Measurements from ENCODE around the gene MEN1. TPM values are rescaled to one million over a fixed set of nuclear protein-coding genes. Genes with fewer than 3 reads are reported as not detected.

Gene MEN1
- total RNA-seq, 1 donor from 2014 or later, result 13.7 TPM

DNA sequence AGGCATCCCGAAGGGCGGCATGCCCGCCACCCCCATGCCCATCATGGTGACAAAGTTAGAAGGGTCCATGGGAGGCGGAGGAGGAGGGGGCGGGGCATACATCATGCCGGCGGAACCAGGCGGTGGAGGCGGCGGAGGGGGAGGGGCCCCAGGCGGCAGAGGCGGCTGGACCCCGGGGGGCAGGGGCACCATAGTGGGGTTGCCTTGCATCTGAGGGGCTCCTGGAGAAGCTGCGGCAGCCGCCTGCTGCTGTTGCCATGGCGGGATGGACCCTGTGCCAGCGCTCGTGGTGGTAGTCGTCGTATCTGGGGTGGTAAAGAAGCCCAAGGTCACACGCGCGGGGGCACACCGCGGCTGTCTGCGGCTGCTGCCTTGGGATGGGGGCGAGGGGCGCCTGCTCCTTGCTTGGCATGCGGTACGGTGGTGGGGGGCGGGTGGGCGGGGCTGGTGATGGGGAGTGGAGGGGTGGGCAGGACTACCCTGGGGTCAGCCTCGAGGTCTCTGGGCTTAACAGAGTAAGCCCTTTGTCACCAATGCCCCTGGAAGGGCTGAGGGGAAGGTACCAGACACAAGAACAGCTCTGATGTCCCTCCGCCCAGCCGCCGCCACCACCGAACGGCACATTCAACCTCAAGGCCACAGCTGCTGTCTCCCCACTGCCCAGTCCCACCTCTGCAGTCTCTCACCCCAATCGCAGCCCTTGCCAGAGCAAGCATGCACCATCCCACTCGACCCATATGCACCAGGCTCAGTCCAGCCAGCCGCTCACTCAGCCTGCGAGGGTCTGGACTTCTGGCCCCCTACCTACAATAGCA, 44.3 kb downstream of the MEN1 start:
- no peak for DNase-seq (ENCODE audit: low read depth)

DNA sequence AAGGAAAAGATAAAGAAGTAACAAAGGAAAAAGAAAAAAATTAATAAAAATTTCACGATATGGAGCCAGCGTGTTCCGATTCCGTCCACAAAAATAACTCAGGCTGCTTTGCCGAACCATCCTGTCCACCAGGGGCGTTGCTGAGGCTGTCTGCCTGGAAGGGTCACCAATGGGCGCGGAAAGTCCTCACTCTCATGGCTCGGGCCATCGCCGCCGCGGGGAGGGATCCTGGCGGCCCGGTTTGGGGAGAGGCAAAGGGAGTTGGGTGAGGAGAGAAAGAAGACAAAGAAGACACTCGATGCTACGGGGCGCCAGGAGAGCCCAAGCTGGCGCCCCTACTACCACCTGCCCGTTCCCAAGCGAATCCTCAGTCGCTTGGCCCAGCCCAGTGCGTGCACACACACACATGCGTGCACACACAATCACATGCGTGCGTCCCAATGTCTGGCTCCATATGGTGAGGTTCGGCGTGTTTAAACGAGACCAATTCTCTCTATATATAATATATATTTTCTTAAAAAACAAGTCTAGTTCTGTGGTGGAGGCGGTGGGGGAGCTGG, 45.0 kb downstream of the MEN1 start:
- DNase-seq (ENCODE audit: low read depth), result no peak

DNA sequence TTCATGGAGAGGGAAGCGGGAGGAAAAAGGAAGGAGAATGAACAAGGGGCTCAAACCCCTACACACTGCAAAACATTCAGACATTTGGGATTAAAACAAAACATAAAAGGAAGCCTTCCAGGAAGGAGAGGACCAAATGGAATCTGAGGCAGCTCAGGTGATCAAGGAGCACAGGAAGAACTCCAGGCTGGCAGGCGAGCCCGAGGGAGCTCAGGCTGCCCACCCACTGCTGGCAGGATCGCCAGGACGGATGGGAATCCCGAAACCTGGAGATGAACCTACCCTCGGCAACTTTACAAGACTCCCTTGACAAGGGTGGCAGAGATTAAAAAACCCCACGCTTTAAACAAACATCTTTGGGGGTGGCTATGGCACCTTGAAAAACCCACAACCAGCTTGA, 45.6 kb downstream of the MEN1 start:
- no peak for DNase-seq (ENCODE audit: low read depth)

DNA sequence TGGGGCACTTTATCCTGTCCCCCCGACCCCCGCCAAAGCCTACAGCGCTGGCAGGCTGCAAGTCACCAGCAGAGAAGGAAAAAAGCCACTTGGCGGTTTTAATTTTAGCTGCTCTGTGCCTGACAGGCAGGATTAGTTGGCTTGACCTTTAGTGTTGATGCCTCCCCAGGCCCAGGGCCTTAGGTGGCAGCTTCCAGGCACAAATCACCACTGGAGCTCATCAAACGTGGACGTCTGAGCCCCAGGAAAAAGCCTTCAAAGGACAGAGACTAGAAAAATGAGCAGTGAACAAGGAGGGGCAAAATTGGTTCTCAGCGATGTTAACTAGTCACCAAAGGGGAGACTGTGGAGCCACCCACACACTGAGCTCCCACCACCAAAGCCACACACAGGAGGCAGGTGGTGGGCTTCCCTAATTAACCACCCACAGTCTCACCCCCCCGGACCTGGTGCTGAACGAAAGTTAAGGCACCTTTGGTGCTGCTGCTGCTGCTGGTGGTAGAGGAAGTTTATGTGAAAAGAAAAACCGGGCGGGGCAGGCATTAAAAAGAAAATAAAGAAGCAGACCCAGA, 46.2 kb downstream of the MEN1 start:
- DNase-seq (ENCODE audit: low read depth), result no peak

DNA sequence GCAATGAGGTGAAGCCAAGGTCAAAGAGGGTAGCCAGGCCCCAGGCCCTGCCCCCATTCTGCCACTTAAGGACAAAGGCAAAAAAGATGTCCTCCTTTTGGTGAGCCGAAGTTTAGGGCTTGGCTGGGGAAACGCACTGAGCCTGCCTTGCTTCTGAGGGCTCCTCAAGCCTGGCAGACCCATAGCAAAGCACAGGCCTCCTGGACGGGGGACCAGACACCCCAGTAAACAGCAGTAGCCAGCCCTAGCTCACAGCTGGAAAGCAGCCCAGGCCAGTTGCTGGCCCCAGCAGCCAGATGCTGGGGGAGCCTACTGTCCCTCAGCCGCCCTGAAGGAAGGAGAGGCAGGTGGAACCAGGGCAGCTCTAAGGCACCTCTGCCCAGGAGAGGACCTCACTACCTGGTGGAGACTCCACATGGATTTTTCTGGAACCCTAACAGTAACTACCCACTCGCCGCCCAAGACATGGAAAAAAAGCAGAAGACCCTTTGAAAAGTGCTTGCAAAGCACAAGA, 46.8 kb downstream of the MEN1 start:
- no peak for DNase-seq (ENCODE audit: low read depth)

DNA sequence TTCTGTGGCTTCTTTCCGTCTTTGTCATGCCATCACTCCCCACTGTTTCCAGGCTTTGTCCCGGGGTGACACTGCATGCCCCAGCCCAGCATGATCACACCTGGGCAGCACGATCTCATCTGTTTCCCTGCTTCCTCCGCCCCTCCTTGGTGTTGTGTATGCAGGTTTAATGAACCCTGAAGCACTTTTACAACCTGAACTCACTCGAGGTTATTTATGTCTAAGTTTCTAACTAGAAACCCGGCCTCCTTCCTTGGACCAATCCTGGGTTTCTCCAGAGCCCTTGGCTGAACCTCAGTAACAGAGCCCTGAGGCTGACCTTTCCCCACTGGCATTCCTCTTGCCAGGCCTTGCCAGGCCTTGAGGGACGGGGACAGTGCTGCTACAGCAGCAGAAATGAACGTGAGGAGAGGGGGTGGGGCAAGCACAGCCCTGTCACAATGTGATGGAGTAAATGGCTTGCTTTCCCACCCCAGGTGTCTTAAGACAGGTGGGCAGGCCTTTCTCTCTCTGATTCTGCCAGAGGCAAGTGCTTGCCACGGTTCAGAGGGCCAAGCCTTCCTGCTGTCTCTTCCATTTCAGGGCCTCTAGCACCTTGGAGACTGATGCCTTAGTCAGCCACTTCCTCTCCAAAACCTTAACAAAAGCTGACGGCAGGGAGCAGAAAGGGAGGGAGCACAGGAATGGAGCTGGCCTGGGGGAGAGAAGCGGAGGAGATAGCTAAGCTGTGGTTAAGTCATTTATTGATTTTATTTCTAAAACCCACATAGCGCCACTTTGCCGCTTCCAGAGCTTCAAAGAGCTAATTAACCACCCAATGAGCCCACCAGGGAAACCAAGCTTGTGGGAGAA, 47.5 kb downstream of the MEN1 start:
- DNase-seq (ENCODE audit: low read depth), result no peak

DNA sequence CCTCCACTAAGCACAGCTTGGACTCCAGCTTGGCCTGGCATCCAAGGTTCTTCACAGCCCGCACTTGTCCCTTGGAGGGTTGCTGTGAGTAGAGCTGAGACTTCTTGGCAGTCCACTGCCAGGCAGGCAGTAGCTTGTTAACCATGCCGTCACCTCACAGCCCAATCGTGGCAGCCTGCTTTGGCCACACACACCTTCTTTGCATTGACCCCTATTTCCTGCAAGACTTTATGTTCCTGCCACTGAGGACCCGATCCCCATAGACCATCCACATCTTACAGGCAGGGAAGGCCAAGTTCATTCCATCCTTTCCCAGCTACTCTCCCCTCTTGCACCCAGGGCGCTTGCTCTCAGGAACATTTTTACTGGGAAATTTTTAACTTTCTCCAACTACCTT, 48.1 kb downstream of the MEN1 start:
- DNase-seq (ENCODE audit: low read depth), result no peak

DNA sequence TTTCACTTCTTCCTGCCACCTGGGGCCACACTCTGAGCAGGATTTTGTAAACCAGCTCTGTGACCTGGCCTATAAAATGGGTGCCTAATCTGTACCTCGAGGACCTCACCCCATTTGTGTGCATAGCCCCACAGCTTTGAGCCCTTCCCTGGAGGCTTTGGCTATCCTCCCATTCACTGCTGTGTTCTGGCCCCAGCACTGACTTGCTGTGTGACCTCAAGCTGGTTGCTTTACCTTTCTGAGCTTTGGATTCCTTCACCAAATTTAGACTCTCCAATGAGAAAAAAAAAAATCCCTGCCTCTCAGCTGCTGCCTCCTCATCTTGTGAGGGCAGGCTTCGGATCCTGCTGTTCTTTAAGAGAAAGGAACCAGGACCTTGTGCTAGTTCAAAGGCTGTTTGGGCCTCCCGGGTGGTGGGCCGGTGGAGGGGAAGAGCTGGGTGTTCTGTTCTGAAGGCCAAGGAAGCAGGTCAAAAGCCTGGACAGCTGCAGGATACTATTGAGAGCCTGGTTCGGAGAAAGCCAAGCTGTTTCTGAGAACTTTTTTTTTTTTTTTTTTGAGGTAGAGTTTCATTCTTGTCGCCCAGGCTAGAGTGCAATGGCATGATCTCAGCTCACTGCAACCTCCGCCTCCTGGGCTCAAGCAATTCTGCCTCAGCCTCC, 49.5 kb downstream of the MEN1 start:
- peak; percentile 51 for DNase-seq (ENCODE audit: low read depth)

DNA sequence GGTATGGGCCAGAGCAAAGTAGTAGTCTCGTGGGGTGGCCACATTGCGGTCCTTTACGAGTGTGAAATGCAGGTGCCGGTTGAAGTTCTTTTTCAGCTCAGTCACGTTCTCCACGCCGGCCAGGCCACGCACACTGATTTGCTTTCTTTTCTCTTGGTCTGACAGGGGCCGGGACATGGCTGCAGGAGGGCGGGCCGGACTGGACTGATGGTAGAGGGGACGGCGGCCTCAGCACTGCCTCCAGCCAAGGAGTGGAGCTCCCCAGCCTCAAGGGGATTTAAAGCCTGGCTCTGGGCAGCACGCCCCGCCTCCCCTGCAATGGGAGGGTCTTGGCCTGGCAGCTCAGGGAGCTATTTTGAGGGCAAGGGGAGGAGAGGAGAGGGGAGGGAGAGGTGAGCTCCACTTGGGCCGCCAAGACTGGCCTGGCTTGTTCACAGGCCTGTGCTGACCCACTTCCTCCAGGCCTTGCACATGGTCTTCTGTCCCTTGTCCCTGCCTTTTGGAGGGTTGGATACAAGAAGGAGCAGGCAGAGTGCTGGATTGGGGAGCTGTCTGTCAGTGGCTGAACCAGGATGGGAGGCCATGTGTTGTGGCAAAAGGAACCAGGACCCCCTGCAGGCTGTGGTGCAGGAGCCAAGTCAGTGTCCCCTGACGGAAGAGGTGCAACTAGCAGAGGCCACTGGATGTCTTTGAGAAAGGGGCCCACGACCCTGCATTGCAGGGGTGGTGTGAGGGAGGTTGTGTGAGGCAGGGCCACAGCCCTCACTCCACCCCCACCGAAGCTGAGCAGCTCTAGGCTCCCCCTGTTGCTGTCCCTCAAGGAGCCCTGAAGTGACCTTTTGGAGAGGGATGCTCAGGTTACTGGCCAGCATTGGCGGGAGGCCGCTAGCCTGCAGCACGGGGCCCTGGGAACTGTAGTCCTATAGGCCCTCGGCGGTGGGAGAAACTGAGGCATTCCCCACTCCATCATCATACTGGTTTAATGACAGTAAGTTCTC, 50.3 kb downstream of the MEN1 start, which contains the start of gene PYGM:
TSS of gene PYGM (minus strand) at position 253 of the 998 bp plus-strand sequence. CDS start at position 177, 76 bp downstream.
- DNase-seq (ENCODE audit: low read depth), result peak; percentile 95

DNA sequence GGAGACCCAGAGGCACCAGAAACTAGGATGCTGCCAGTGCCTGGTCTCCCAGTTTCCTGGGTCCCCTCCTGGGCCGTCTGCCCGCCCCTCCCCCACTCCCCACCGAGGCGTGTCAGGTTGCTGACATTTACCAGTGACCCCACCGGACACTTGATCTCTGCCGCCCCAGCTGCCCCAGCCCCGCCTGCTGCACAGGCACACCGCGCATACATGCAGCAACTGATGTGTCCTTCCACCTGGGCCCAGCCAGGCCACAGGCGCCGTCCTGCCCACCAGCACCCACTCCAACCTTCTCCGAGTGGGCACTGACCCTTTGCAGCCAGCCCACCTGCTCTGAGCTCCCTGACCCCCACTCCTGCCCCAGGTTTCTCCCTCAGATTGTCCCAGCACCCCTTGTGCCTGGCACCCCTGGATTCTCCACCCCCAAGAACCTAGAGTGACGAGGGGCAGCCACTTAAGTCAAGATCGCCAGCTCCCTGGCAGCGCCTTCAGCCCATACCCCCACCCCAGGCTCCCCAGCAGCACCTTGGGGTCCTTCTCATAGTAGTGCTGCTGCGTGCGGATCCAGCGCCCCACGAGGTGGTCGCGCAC, 51.1 kb downstream of the MEN1 start:
- DNase-seq (ENCODE audit: low read depth), result peak; percentile 37

DNA sequence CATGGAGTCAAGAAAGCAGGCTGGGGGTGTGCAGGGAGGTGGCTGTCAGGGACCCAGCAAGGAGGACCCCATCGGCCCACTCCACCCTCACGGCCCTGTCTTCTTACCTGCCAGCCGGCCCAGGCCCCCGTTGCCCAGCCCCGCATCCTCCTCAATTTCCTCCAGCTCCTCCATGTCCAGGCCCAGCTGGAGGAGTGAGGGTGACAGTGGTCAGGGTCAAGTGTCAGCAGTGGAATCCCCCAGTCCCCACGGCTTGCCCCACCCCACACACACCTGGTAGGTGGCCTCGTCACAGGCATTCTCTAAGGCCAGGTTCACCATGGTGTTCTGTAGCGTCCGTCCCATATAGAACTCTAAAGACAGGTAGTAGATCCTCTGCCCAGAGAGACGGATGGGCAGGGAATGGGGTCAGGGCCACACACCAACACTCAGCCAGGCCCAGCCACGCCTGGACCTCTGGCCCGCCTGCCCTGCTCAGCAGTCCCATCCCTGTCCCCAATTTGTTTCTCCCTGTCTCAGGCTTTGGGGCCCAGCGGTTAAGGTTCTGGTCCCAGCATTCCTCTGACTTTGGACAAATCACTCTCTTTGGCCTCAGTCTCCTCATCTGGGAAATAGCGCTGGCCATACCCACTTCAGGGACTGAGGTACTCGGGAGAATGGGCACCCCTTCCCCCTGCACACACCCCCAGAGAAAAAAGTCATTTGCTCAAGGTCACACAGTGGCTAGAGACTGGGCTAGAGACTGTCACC, 51.8 kb downstream of the MEN1 start:
- no peak for DNase-seq (ENCODE audit: low read depth)

DNA sequence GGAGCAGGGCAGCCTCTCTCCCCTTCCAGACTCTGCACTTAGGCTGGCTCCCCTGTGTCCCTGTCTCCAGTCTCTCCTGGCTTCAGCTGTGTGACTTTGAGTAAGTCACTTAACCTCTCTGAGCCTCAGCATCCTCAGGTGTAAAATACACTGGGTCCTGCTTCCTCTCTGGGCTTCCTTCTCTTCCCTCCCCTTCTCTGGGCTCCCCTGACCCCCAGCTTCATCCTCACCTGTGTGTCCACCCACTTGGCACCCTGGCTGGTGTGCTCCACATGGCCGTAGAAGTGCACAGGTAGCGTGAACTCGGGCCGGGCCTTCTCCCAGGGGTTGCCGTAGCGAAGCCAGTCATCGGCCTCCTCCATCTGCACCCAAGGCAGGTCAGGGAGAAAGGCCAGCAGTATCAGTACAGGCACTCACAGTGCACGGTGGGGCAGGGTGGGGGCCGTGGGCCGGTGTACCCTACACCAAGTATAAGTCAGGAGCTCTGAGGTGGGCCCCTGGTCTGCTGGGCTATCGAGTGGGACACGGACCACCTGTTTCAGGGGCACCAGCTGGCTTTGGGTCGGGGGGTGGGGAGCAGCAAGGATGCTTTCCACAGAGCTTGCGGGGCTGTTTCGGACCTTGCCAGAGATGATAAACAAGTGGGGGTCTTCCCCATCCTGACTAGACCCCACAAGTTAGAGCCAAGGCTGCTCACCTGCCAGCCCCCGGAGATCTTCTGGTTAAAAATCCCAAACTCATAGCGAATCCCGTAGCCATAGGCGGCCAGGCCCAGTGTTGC, 52.6 kb downstream of the MEN1 start:
- DNase-seq (ENCODE audit: low read depth), result no peak

DNA sequence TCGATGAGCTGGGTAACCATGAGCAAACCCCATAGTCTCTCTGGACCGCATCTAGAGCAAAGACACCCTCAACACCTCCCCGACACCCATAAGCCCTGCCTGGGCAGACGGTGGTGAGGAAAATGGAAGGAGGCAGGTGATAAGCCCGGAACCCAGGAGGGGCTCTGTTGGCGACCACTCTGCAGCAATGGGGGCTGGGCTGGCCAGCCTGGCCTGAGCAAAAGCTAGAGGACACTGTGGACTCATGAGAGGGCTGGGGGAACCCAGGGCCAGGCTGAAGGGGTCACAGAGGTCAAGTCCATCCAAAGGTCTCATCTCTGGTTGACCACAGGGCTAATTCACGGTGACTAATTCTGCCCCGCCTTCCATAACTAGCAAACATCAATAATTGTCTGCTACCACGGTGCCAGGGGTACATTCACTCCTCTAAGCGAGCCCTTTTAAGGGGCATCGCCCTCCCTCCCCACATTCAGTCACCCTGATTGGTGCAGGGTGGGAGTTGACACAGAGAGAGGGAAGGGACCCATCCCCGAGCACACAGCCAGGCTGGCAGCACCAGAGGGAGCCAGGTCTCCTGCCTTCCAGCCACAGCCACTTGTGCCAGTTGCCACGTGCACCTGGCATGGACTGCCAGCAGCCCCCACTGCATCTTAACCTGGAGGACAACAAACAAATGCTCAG, 54.5 kb downstream of the MEN1 start:
- DNase-seq (ENCODE audit: low read depth), result peak; percentile 46

DNA sequence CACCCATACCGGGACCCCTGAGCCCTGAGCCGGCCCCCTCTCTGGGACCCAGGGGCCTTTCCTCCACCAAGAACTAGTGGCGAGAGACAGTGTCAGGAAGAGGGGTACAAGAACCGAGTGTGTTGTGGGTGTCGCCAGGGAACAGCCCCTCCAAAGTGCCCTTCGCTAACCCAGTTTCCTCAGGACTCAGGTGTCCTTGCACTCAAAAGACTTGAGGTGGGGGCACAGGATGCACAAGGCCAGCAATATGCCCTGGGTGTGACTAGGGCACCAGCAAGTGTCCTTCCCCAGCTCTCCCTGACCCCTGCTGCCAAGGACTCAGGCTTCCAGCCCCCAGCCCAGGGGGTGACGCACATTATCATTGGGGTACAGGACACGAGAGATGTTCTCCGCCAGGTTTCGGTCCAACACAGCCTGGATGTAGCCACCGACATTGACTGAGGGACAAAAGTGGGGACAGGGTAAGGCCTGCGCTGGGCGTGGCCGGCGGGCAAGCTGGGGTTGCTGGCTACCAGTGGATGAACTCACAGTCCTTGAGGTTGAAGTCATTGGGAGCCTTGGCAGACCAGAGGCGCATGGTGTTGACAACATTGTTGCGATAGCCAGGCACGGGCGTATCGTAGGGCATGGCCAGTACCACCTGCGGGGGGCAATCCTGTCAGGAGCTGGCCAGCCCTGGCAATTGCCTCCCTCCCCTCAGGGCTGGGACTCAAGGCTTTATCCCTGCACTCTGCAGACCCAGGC, 55.3 kb downstream of the MEN1 start:
- DNase-seq (ENCODE audit: low read depth), result no peak

DNA sequence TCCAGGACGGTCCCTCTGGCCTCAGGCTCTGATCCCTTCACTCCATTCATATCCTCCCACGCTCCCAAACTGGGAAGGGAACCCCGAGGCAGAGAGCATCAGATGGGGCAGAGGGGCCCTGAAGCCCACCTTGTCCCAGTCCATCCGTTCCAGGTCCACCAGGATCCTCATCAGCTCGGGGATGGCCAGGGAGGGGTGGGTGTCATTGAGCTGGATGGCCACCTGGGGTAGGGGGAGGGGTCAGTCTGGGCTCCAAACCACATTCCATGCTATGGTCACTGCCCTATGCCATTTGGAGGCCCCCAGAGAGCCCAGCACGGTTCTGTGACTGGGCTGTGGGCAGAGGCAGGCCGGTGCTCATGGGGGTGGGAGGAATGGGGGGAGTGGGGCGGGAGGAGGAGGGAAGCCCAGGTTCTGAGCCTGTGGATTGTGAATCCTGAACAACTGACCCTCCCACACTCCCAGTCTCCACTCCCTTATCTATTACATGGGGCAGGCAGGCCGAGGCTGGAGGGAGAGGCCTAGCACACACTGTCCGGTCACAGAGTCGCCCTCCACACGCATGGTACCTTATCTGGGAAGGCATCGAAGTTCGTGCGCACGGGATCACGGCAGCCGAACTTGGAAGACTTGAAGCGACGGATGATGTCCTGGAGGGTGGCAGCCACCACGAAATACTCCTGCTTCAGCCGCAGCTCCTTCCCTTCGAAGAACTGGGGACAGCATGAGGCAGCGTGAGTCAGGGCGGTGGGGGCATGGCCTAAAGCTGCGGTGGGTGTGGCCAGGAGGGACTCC, 56.0 kb downstream of the MEN1 start:
- DNase-seq (ENCODE audit: low read depth), result no peak

Measured in myocyte (in vitro differentiated cells).